Activated CD4-positive, alpha-beta T cell treated with anti-CD3 and anti-CD28 coated beads, Interleukin-10, Interleukin-2, amounts not matched to agents 100 ng/mL and 50 ng/mL, durations not matched to agents 16 hours and 8 hours (primary cell): ENCODE measurements around the gene CCDC63.

ENCODE experiments used
- DNase-seq: peaks from one replicate; pipeline ENCODE4 v3.0.0-alpha.2; 2020

CCDC63 gene

DNA sequence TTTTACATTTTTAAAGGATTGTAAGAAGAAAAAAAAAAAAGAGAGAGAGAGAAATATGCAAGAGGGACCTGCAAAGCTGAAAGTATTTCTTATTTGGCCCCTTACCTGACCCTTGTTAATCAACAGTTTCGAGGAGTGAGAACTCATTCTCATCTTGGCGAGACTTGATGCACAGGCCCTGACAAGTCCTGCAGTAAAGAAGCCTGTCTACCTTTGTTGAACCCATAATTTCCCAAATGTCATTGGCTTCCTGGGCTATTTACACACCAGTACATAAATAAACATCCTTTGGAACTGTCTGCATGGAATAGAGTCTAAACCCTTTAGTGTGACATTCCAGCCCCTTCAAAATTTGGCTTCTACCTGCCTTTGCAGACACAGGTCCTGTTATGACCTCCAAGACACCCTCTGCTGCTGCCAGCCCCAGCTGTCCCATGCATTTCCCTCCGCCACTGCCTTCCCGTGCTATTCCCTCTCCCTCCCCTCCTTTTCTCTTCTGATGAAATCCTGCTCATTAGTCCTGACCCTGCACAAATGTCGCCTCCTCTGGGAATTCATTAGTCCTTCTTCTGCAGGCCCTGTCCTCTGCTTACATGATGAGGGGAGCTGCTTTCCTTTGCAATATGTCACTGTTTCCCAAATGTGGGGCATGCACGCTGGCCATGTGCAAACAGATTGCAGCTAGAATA lies 38.5 kb downstream of the CCDC63 start:
- DNase-seq: no peak

DNA sequence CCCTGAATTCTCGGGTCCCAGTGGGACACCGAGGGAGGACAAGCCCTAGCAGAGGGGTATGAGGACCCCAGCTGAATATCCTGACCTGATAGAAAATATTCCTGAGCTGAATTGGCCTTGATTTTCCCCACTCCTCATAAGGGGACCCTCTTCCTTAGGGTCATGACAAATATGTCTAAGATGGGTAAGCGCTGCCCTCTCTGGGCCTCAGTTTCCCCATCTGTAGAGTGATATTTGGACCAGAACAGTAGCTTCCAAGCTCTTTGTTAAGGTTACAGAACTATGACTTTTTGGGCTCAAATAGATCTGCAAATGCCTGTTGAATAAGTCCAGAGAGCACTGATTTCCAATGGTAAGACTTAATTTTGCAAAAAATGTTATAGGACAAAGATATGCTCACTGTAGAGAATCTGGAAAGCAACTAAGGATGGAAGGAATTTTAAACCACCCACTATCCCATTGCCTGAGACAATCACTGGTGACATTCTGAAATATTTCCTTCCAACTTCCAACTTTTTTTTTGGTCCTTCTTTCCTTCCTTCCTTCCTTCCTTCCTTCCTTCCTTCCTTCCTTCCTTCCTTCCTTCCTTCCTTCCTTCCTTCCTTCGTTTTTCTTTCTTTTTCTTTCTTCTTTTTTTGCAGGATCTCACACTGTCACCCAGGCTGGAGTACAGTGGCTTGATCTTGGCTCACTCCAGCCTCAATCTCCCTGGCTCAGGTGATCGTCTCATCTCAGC lies 41.6 kb downstream of the CCDC63 start:
- DNase-seq: no peak

DNA sequence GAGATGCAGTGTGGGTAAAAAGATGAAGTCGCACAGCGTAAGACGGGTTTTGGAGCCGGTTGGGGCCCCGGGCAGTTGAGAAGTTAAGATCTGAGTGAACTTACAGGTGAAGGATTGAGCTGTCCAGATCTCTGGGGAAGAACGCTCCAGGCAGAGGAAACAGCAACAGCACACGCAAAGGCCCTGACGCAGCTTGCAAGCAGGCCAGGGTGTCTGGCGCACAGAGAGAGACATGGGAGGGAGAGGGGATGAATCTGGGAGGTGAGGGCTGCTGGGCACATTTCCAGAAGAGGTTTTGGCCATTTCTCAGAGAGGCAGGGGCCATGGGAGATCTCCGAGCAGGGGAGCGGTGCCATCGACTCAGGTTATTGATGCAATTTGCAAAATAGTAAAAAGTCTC lies 42.6 kb downstream of the CCDC63 start:
- DNase-seq: no peak

DNA sequence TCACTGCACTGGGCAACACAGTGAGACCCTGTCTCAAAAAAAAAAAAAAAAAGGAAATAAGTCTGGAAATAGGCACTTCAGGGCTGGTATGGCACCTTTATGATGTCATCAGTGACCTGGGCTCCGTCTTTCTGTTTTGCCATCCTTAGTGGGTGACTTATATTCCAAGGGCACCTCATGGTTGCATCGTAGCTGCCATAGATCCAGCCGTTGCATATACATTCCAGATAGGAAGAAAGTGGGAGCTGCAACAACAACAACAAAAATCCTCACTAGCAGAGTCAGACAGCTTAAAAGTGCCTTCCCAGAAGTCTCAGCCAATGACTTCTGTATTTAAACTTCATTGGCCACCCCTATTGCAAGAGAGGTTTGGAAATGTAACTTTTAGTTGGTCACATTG lies 47.2 kb downstream of the CCDC63 start:
- DNase-seq: no peak

DNA sequence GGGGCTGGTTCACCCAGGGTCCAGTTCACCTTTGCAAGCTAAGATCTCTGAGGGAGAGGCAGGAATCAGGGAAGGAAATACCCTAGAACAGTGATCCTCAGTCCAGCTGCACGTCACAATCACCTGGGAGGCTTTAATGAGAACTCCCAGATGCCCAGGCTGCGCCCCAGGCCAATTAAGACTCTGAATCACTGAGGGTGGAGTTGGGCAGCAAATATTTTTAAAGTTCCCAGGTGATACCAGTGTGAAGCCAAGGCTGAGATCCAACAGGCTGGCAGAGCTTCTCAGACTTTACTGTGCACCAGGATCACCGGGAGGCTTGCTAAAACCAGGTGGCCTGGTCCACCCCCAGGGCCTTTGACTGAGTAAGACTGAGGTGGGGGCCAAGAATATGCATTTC lies 49.8 kb downstream of the CCDC63 start:
- no peak for DNase-seq

DNA sequence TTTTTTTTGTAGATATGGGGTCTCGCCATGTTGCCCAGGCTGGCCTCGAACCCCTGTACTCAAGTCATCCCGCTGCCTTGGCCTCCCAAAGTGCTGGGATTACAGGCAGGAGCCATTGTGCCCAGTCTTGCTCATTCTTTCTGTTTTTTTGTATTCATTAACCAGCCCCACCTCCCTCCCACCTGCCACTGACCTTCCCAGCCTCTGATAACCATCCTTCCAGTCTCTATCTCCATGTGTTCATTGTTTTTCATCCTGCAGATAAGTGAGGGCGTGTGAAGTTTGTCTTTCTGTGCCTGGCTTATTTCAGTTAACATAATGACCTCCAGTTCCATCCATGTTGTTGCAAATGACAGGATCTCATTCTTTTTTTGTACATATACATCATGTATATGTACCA lies 54.6 kb downstream of the CCDC63 start:
- no peak for DNase-seq

DNA sequence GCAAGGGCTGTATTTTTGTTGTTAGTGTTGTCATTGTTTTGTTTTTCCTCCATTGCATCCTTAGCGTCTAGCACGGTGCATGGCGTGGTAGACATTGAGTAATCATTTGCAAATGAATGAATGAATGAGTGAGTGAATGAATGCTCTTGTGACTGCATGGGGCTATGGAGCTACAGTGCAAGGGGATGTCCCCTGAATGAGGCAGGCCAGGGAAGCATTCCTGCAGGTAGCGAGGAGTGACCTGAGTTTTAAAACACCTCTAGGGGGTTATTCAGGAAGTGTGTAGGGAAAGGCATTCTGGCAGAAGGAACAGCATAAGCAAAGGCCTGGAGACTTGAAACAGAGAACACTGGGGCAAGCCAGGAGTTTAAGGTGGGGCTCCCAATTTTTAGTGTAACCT lies 56.7 kb downstream of the CCDC63 start:
- no peak for DNase-seq

DNA sequence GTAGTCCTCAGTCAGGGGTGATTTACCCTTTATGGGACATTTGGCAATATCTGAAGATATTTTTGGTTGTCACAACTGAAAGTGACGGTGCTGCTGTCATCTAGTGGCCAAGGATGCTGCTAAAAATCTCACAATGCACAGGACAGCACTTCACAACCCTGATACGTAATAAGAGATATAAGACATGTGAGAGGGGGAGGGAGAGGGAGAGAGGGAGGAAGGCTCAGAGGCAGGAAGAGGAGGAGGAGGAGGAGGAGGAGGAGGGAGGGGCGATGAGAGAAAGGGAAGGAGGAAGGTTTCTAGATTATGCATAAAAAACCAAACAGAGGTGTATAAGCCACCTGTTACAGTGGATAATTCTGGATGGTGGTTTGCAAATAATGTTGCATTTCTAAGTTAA lies 59.3 kb downstream of the CCDC63 start:
- DNase-seq: peak; percentile 21

DNA sequence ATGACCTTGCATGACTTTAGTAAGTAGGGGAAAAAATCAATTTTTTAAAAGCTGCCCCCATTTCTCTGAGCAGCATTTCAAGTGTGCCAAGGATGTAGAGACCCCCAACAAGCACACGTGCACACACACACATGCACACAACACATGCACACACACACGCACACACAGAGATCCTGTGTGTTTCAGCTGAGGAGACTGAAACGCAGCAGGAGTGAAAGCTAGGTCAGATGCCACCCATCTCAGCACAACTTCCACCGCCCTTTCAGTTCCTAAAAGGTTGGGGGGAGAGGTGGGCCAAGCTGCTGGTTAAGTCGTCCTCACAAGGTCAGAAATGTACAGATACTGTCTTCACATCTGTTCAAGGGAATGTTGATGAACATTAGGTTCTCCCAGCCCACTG lies 59.7 kb downstream of the CCDC63 start:
- DNase-seq: no peak

DNA sequence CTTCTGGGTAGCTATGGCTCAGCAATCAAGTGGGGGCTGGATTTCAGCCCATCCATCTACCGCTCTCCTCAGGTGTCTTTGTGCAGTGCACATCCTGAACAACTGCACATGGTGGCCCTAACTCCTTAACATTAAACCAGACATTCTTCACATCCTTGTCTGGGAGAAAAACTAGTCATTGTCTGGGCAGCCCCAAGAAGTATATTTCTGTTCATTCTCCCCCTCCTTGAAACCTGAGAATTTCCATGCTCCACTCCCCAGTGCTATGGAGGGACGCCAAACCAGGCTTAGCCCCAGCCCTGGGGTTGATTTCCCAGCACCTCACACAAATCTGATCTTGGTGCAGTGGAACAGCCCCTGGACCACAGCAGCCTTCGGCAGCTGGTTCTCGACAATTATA lies 60.2 kb downstream of the CCDC63 start:
- DNase-seq: no peak

DNA sequence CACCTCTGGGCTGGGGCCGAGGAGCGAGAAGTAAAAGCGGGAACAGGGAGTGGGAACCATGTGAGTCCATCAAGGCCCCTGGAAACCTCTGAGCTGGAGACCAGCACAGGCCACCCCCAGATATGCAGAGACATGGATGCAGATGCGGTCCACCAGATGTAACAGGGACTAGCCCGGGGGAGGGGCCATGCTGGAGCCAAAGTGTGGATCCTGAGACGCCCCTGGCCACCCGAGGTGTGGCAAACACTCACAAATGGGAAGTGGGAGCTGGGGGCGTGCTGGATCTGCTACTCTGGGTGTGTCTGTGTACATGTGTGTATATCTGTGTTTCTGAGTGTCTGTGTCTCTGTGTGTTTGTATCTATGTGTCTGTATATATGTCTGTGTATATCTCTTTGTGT lies 60.8 kb downstream of the CCDC63 start:
- no peak for DNase-seq

DNA sequence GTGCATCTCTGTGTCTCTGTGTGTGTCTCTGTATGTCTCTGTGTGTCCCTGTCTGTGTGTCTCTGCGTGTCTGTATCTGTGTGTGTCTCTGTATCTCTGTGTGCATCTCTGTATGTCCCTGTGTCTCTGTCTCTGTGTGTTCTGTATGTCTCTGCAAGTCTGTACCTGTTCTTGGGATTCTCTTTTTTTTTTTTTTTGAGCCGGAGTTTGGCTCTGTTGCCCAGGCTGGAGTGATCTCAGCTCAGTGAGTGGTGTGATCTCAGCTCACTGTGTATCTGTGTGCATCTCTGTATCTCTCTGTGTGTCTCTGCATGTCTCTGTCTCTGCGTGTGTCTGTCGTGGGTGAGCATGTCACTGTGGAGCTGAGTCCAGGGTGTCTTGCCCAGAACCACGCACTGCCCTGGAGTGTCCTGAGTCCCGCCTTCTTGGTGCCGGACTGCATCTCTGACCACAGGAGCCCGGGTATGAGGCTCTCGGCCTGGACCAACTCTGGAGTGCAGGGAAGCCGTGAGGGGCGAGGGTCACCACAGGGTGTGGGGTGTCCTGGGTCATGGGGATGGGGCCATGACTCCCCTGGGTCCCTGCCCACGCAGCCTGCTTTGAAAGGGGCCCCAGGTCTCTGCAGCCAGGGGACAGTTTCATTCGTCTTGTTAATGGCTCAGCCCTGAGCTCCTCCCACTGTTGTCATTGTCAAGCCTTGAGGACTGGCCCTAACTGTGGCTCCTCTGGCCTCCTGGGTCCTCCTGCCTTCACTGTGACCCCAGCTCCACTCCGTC lies 61.8 kb downstream of the CCDC63 start:
- DNase-seq: no peak

DNA sequence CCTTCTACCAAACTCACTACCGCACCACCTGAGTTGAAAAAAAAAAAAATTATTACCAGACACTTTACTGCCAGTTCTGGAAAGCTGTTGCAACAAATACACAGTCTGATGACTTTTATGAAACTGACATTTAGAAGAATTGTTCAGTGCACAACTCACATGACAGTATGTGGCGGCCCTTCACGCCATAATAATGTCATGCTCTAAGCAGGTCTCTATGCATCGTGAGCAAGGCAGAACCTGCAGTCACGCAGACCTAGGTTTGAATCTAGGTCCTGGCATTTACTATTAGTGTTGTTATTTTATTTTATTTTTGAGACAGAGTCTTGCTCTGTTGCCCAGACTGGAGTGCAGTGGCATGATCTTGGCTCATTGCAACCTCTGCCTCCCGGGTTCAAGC lies 65.5 kb downstream of the CCDC63 start:
- no peak for DNase-seq

DNA sequence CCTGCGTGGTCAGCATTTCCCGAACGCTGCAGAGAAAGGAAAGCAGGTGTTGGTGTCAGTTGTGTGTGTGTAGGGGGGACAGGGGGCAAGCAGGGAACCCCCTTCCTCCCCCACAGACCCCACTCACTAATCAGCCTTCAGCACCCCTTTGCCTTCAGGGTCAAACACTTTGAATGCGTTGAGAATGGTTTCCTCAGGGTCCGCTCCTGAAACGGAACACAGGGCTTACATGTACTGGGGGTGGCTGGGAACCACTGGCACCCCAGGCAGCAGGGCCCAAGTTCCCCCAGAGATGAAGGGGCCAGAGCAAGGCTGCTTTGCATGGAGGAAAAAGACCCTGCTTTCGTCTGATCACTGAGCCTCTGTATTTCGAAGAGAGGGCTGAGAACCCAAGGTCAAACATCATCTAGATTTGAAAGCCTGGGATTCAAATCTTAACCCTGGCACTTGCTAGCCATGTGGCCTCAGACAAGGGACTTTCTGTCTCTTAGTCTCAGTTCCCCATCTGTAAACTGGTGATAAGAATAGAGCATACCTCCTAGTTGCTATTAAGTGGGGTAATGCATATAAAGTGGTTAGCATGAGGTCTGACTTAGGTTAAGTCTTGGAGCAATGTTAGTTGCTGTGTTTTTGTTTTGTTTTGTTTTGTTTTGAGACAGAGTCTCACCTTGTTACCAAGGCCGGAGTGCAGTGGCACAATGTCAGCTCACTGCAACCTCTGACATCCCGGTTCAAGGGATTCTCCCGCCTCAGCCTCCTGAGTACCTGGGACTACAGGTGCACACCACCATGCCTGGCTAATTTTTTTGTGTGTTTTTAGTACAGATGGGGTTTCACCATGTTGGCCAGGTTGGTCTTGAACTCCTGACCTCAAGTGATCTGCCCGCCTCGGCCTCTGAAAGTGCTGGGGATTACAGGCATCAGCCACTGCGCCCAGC lies 66.6 kb downstream of the CCDC63 start:
- no peak for DNase-seq

DNA sequence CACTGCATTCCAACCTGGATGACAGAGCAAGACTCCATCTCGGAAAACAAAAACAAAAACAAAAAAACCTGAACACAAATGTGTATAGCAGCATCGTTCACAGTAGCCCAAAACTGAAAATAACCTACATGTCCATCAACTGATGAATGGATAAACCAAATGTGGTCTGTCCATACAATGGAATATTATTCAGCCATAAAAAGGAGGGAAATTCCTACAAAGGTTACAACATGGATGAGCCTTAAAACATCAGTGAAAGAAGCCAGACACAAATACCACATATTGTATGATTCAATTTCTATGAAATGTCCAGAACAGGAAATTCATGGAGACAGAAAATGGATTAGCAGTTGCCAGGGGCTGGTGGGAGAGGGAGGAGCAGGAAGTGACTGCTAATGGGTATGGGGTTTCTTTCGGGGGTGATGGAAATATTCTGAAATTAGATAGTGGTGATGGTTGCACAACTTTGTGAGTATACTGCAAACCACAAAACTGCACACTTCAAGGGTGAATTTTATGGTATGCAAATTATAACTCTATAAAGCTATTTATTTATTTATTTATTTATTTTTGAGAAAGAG lies 69.6 kb downstream of the CCDC63 start:
- DNase-seq: no peak

DNA sequence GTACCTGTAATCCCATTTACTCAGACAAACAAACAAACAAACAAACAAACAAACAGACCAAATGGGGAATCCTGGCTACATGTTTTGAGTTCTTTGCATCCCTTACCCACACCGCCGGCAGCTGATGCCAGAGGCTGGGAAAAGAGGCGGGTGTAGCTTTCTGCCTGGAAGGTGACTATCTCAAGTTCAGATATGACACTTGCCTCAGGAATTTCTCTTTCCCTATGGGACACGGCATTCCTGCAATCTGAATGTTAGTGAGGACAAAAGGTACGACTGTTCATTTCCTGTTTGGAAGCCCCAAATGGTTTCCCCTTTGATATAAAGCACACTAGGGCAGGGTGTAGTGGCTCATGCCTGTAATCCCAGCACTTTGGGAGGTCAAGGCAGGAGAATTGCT lies 70.7 kb downstream of the CCDC63 start:
- DNase-seq: no peak

DNA sequence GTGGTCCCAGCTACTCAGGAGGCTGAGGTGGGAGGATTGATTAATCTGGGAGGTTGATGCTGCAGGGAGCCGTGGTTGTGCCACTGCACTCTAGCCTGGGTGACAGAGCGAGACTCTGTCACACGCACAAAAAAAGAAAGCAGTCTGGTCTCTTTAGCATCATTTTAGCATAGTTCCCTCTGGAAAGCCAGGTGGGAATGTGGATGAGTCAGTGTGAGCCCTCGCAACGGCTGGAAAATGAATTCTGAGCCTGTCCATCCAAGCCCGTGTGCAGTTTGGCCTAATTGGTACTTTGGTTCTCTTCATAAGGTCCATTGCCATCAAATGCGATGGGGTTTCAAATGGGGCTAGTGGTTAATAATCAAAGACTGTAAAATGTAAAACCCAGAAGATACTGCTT lies 71.2 kb downstream of the CCDC63 start:
- no peak for DNase-seq

DNA sequence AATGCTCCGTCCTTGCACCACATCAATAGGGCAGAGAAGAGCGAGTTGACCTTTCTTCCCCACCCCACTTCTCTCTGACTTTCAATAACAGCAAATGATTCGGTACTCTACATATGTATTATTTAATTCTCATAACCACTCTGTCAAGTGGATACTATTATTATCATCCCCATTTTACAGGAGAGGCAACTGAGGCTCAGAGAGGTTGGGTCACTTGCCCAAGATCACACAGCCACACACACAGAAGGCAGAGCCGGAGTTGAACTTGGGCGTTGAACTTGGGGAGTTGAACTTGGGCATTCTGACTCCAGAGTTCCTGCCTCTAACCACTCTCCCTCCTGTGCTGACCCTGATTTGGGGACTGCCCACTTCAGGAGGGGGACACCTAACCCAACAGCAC lies 72.9 kb downstream of the CCDC63 start:
- no peak for DNase-seq

DNA sequence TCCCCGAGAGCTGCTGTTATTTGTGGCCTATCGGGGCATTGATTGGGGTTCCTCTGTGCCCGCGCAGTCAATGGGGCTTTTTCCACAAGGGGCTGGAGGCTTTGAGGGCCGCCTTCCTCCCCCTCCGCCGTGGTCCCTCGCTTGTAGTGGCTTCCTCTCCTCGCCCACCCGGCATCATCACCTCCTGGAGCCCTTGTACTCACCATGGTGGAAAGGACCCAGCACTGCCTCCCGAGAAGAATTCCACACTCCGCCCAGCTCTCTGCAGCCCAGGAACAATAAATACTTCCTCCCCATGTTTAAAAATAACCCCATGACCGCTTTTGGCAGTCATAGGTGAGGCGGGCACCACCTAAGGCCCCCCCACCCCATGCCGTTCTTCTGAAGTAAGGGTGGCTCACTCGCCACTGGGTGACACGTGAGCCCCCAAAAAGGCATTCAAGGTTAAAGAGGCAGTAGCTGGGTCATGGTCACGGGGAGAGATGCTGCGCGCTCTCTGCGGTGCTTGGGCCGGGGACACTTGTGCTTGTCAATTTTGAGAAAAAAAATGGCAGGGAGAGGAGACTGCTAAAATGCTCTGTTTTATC lies 73.6 kb downstream of the CCDC63 start, which contains the start of gene MYL2:
Gene MYL2, minus strand, starts transcription at position 256 of the 587 bp plus-strand sequence. Its CDS starts 50 bp downstream, at position 206.
- no peak for DNase-seq

DNA sequence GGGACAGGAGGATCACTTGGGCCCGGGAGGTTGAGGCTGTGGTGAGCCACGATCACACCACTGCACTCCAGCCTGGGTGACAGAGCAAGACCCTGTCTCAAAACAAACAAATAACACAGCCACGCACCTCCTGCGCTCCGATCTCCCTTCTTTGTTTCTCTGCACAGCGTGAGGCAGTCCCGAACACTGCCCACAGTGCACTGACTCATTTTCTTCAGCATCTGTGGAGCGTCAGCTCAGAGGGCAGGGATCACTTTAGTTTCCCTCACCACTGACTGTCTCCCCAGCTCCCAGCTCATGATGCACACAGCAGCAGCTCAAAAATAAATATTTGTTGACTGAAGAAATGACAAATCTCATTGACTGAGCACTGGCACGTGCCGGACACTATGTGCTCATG lies 74.5 kb downstream of the CCDC63 start:
- no peak for DNase-seq

DNA sequence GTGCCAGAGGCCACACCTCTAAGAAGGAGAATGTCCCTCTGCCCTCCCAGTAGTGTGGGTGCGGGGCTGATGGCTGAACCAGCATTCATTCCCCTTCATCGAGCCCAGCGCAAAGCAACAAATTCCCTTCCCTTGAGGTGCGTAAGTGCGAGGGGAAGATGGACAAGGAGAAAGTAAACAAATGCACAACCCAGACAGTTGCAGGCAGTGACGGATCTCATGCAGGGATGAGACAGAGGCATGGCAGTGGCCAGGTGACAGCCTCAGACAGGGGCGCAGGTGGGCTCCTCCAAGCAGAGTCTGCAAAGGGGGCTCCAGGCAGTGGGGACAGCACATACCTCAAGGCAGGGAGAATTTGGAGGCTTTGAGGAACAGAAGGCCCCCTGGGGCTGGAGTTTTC lies 75.9 kb downstream of the CCDC63 start:
- no peak for DNase-seq

DNA sequence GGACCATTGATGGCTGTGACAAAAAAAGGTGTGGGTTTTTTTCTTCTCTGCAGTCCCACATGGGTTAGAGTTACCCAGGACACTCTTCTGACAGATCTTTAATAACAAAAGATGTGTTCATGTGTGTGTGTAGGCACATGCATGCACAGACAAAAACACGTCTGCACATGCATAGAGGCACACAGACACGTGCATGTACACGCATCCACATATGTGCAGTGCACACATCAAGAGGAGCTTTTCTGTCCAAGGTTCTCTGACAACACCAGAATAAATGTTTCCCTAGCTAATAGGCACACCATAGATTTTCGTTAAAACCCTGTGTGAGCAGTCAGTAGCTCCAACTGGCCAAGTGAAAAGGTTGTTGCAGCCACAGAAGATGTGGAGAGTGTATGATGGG lies 76.4 kb downstream of the CCDC63 start:
- no peak for DNase-seq
